Measurements from ENCODE around the gene PREPL. TPM values are rescaled to one million over a fixed set of nuclear protein-coding genes. Genes with fewer than 3 reads are reported as not detected.

PREPL gene
- total and polyA plus RNA-seq, 2 experiments from 2014 or later: 16.5 to 49.0 TPM

- TF ChIP-seq STAT1 (IDR thresholded peaks at IDR 0.05; ENCODE audit: unreplicated experiment) (no peak), CTCF (conservative IDR thresholded peaks at IDR 0.05; ENCODE audit: low read depth in 2 of 2) (no peak), EZH2phosphoT487 (IDR thresholded peaks at IDR 0.05; ENCODE audit: unreplicated experiment) (no peak)
Measured at GRCh38 chr2:44286884-44287638, 74.2 kb downstream of the PREPL start (continued).

GRCh38 chr2:44286119-44286883 is 75.0 kb downstream of the PREPL start:
- Histone ChIP-seq H3K36me3 (ENCODE audit: insufficient read depth) (no peaks in the 10 kb centered on the region), H2AFZ (no peak overlapping the region), H3K9me2 (ENCODE audit: insufficient read depth) (no peaks in the 10 kb centered on the region), H3K4me2 (no peak overlapping the region), H3K27me3 (ENCODE audit: insufficient read depth) (no peaks in the 10 kb centered on the region), H3K79me2 (replicated peaks; ENCODE audit: insufficient read depth) (no peaks in the 10 kb centered on the region), H3F3A (replicated peaks; ENCODE audit: low read depth) (no peaks in the 10 kb centered on the region), H4K20me1 (replicated peaks; ENCODE audit: insufficient read depth) (no peaks in the 10 kb centered on the region), H3K4me3 (no peak overlapping the region), H3K27ac (ENCODE audit: low read depth) (no peak overlapping the region), H3K4me1 (ENCODE audit: insufficient read depth) (peaks cover 4% of the 10 kb centered on the region; the same call in 1 of the 2 replicates)
- no peaks in the 10 kb centered on the region for H3K9me3 Mint-ChIP-seq
- ATAC-seq (no peak), DNase-seq (ENCODE audit: low spot score) (no peak)
- H3K4me1 Mint-ChIP-seq: peaks cover 13% of the 10 kb centered on the region; the same call in 2 of the 3 replicates
- H3K27ac Mint-ChIP-seq: no peak overlapping the region
- H3K4me3 Mint-ChIP-seq: no peak overlapping the region
- peaks cover 3% of the 10 kb centered on the region for H3K27me3 Mint-ChIP-seq (ENCODE audit: insufficient read depth, low read depth, poor library complexity)
- H3K36me3 Mint-ChIP-seq (ENCODE audit: low read depth): no peaks in the 10 kb centered on the region
- no peak for TF ChIP-seq ETS1 (IDR thresholded peaks at IDR 0.05)
- TF ChIP-seq CTCF (conservative IDR thresholded peaks at IDR 0.05; ENCODE audit: low read depth in 2 of 2): no peak
- no peak for TF ChIP-seq POLR2AphosphoS5 (IDR thresholded peaks at IDR 0.05; ENCODE audit: low read depth)
- no peak for TF ChIP-seq CREB1 (CRISPR knock-in tag; IDR thresholded peaks at IDR 0.05; ENCODE audit: low read depth)
- no peak for TF ChIP-seq STAT1 (IDR thresholded peaks at IDR 0.05; ENCODE audit: unreplicated experiment)
- TF ChIP-seq NANOG (IDR thresholded peaks at IDR 0.05; ENCODE audit: borderline replicate concordance): no peak
- TF ChIP-seq ZNF462 (CRISPR knock-in tag; IDR thresholded peaks at IDR 0.05): no peak
- no peak for TF ChIP-seq ZNF114 (CRISPR knock-in tag; IDR thresholded peaks at IDR 0.05)
- TF ChIP-seq EZH2phosphoT487 (IDR thresholded peaks at IDR 0.05; ENCODE audit: unreplicated experiment): no peak
- no peak for TF ChIP-seq EZH2 (IDR thresholded peaks at IDR 0.05; ENCODE audit: low read depth, unreplicated experiment)
- no peak for TF ChIP-seq ZNF331 (CRISPR knock-in tag; IDR thresholded peaks at IDR 0.05; ENCODE audit: low read depth)
